DMS153 treated with DMSO at 0.1 percent for 48 hours (cell line): ENCODE measurements around the gene DNHD1.

Experiments used
- DNase-seq: peaks from one replicate; lab custom pipeline; 2025; ENCODE audit not compliant: unreplicated experiment; lab: John Stamatoyannopoulos, UW

DNHD1 gene

GRCh38 chr11:6563121-6563619, 66.1 kb downstream of the DNHD1 start:
- no peak for DNase-seq

- DNase-seq = no peak
These were observed 66.6 kb downstream of the DNHD1 start for GRCh38 chr11:6563667-6564066.

- no peak for DNase-seq
These were observed 68.2 kb downstream of the DNHD1 start for GRCh38 chr11:6565325-6565724.

- no peak for DNase-seq
These were observed 69.1 kb downstream of the DNHD1 start for GRCh38 chr11:6565988-6566703.

GRCh38 chr11:6566704-6567370, 69.8 kb downstream of the DNHD1 start:
- DNase-seq = no peak

- DNase-seq = no peak
These were observed 70.3 kb downstream of the DNHD1 start for GRCh38 chr11:6567371-6567745.

- no peak for DNase-seq
These were observed 71.3 kb downstream of the DNHD1 start for GRCh38 chr11:6568191-6568918.

- DNase-seq = no peak
These were observed 72.6 kb downstream of the DNHD1 start for GRCh38 chr11:6569706-6570105.

- DNase-seq = no peak
These were observed 73.8 kb downstream of the DNHD1 start for GRCh38 chr11:6570691-6571427.

- DNase-seq = no peak
These were observed 74.4 kb downstream of the DNHD1 start for GRCh38 chr11:6571434-6572008.

- no peak for DNase-seq
These were observed 75.1 kb downstream of the DNHD1 start for GRCh38 chr11:6572215-6572614.

GRCh38 chr11:6574816-6575715, 78.0 kb downstream of the DNHD1 start:
- no peak for DNase-seq

- DNase-seq = no peak
These were observed 79.6 kb downstream of the DNHD1 start for GRCh38 chr11:6576471-6577373.

GRCh38 chr11:6578134-6578533, 81.1 kb downstream of the DNHD1 start:
- no peak for DNase-seq

GRCh38 chr11:6579681-6580080, 82.6 kb downstream of the DNHD1 start:
- DNase-seq = no peak

- DNase-seq = no peak
These were observed 86.5 kb downstream of the DNHD1 start for GRCh38 chr11:6583584-6583983.

GRCh38 chr11:6584528-6584927, 87.4 kb downstream of the DNHD1 start:
- DNase-seq = no peak

GRCh38 chr11:6586434-6587359, 89.6 kb downstream of the DNHD1 start:
- DNase-seq = no peak
